TTC549 (cell line): Measurements from ENCODE around the gene RAB31.

Source experiments
- FAIRE-seq: peaks from 2 replicates; lab custom pipeline; 2012; peaks lifted over from hg19 to GRCh38; lab: Jason Lieb, UNC

Gene RAB31

DNA sequence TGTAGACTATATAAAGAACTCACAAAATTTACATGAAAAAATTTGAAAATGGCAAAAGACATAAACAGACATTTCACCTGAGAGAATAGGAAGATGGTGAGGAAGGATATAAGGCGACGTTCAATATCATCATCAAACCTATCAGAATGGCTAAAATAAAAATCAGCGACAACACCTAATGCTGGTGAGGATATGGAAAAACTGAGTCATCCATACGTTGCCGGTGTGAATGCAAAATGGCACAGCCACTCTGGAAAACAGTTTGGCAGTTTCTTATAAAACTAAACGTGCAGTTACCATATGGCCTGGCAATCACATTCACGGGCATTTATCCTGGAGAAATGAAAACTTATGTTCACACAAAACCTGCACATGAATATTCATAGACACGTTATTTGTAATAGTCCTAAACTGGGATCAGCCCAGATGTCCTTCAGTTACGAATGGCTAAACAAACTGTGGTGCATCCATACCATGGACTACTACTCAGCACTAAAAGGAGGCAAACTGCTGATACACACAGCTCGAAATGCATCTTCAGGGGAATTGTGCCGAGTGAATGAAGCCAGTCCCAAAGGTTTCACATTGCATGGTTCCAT, 114.6 kb downstream of the RAB31 start:
- no peak for FAIRE-seq

DNA sequence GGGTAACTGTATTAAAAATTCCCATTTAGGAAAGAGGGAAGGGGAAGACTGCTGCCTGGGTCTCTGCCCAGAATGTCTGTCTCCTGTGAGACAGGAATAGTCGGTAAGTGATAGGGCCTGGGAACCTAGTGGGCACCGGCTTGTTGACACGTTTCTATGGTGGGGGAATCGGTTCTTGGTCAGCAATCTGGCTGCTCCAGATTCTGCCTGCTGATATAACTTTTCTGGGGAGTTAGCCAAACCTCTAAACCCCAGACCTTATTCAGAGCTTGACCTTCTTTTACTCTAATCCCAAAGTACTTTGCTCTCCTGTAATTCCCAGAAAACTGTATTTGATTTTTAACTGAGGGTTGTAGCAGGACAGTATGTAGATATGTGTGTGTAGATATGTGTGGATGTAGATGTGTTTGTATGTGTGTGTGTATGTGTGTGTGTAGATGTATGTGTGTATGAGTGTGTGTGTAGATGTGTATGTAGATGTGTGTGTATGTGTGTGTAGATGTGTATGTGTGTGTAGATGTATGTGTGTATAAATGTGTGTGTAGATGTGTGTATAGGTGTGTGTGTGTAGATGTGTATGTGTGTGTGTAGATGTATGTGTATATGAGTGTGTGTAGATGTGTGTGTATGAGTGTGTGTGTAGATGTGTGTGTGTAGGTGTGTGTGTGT, 115.8 kb downstream of the RAB31 start:
- FAIRE-seq = no peak

DNA sequence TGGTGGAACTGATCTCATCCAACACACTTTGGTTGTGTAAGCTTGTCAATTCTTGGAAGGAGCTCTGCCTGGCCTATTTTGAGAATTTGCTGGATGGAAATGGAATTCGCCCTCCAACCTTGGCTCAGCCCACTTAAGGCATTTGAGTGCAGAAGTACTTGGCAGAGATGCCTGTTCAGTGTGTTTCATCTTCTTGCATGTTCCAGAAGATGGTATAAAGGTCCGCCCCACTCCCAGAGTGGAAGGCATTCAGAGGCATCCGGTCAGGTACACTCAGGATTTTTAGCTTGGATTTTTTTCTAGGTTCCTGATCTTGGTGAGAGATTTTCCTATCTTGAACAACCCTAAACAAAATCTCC, 116.4 kb downstream of the RAB31 start:
- no peak for FAIRE-seq

DNA sequence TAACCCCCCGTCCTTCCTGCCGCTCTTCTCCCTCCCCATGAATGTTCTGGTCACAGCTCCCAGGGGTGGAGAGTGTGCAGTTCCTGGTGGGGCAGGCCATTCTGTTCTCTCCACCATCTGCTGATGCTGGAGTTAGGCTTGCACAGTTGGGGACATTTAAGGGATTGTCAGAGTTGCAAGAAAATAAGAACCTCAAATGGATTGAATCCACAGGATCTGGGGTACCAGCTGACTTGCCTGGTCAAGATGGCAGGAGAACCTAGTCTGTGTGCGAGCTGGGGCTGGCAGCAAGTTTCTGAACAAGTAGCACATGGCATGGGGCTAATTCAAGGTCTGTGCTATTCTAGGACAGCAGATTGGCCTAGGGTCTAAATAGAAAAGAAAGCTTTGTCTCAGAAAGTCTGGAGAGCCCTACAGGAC, 116.9 kb downstream of the RAB31 start:
- no peak for FAIRE-seq

DNA sequence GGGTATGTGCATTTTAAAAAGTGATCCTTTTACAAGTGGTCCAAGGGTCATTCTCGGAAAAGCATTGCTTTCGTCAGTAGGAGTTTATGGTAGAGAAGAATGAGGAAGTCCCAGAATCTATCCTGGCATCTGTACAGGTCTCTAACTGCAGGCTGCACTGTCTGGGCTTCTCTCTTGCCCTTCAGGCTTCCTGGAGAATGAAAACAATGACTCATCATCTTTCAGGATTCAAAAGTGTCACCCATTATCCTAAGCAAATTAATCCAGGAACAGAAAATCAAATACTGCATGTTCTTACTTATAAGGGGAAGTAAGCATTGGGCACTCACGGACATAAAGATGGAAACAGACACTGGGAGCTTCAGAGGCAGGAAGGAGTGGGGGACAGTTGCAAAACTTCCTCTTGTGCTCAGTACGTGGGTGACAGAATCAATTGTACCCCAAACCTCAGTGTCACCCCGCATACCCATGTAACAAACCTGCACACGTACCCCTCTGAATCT, 117.5 kb downstream of the RAB31 start:
- no peak for FAIRE-seq

DNA sequence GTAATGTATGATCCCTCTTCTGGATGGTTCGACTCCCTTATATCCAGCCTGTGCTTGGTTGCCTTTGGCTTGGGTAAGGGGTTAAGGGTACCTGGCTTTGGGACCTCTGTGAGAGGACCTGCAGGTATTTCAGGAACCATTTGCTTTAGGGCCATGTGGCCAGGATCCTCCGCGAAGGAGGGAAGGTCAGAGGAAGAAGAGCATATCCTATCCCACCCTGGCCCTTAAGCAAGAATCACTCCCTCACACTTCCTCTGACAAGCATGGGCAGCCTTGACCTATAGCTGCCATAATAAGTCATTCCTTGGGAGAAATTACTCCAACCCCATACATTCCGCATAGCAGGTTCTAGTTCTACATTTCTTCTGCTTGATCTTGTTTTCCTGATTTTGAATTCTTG, 118.6 kb downstream of the RAB31 start:
- no peak for FAIRE-seq

DNA sequence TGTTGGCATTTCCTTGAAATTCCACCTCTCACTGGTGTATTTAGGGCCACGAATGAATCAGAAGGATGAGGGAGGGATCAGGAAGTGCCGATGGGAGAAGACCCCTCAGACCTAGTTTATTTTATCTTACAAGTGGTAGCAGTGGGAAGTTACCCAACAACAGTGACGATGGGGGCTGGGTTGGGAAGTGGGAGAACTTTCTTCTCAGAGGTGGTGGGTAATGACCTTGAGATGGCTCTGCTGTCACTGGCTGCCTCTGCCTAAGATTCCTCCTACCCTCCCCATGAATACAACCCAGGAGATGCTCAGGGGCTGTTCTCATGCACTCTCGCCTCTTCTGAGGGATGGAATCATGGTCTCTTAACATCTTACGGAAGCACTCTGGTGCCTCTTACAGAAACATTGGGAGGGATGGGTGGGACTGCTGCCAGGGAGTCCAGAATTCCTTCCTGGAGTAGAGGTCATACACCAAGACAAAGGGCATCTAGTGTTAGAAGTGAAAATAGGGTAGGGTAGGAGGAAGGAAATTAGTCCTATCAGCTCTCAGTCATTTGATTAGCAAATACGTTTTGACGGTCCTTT, 119.2 kb downstream of the RAB31 start:
- FAIRE-seq = no peak

DNA sequence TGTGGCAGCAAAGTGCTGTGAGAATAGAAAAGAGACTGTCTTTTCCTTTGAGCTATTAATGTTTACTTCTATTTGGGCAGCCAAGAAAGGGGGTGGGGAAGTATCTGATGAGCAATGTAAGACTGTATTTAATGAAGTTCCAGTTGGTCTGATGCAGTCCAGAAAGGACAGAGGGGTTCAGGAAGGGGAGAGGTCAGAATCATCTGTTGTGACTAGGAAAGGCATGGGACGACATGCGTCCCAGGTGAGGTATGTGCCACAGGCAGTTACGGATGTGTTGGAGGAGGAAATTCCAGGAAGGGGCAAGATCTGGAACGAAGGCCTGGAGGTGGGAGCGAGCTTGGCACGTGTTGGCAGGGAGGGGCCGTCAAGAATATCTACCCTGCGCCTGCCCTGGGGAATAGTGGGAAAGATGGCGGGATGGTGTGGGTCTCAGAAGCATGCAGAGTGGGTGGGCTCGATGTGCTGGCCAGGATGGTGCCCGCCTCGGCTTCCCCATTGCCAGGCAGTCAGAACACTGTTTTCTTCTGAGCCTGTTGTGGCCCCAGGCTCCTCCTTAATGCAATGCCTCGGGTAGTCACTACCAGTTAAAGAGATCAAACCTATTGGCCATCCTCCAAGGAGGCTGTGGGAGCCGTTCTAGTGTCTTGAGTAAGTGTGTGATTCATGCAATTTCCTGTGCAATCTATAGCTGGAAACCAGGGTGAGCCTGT, 119.8 kb downstream of the RAB31 start:
- no peak for FAIRE-seq

DNA sequence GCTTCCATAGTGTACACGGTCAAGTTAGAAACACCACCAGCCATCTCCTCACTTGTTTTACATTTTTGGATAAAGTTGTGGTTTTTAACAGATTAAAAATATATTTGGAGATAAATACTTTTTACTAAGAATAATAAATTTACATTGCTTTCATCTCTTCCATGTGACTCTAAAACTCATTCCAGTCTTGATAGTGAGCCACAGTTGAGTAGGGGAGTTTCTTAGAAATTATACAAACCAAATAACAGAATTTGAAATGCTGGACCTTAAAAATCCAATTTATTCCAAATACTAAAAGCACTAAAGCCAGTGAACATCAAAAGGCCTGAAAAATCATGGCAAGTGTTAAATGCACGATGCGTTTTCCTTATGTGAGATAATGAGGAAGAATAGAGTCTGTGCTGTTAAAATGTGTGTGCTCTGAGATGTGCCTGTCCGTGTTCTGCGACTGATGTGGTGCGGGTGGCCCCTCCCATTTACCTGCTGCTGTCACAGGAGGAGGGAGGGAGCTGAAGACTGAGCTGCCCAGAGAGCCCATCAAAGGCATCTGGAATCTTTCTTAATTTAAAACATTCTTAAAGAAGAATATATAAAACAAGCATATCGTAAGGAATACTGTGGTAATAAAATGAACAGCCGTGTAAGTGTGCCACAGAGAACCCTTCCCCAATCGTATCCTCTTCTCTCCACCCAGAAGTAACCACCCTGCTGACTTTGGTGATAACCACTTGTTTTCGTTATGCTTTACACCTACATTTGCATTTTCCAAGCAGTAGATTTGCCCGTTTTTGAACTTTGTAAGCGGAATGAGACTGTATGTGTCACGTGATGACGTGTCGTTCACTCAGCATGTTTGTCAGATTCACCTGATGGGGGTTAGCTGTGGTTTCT, 120.7 kb downstream of the RAB31 start:
- no peak for FAIRE-seq

DNA sequence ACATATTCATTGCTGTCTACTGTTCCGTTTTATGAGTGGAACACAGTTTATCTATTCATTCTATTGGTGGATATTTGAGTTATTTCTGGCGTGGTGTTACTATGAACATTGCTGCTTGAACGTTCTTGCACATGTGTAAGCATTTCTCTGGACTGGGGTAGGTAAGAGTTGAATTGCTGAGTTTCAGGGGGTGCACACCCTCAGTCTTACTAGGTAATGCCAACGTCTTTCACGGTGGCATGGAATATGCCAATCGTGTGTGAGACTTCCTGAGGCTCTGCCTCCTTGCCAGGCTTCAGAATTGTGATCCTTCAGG, 121.3 kb downstream of the RAB31 start:
- no peak for FAIRE-seq

DNA sequence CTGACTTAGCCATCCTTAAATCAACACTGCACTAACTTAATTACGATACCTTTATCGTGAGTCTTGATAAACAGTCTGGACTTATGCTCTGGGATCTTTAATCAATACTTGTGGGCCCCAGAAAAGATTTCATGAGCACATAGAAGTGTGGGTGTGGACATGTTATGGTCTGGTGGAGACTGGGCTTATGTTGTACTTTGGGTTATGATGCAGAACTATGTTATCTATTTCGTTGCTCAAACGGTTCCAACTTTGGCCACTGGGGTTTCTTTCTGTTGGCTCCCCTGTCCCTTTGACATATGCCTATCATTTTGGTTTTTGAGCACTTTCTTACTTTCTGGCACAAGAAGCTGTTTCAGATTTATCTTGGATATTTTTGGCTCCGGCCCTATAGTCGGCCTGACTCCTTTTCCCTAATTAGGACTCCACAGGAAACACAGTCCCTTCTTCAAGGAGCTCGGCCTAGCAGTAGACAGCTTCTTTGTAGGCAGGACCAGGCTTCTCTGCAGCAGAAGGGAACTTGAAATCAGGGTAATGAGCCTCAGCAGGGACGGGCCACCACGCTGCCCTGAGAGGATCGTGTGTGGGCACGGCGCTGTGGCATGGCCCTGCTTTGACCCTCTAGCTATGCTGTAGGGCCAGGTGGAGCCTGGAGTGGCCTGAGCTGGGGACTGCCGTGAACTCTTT, 123.1 kb downstream of the RAB31 start:
- FAIRE-seq = no peak

DNA sequence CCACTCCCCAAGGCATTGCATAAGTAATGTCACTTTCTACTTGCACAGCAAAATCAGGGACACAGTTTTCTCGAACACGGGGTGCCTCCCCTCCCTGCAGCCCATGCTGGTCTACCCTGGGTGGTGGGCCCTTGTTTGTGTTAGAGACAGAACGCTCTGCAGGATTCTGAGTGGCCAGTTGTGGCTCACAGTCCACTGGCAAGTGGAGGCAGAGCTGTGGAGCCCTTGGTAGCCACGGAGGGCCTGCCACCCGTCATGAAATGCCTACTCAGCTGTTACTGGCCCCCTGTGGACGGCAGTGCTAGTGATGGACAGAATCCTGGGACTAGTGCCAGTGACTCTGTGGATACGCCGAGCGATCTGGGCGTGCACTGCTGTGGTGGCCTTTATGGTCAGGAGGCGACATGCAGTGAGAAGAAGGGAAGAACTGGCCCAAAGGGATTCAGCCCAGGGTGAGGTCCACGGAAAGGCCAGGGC, 123.7 kb downstream of the RAB31 start:
- no peak for FAIRE-seq

DNA sequence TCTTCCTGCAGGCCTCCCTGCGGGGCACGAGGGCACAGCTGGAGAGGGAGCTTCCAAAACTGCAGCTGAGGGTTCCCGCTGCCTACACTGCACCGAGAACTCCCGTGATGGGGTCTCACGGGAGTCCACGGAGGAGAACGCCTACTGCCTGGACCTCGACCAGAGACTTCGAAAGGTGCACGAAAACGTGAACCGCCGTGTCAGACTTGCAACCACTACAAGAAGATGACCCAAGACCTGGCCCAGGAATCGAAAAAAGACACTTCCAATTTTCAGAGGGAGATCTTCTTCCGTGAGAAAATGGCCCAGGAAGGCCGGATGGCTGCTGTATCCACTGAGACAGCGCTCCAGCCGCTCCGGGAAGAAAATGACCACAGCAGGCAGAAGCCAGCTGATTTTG, 124.8 kb downstream of the RAB31 start:
- no peak for FAIRE-seq

DNA sequence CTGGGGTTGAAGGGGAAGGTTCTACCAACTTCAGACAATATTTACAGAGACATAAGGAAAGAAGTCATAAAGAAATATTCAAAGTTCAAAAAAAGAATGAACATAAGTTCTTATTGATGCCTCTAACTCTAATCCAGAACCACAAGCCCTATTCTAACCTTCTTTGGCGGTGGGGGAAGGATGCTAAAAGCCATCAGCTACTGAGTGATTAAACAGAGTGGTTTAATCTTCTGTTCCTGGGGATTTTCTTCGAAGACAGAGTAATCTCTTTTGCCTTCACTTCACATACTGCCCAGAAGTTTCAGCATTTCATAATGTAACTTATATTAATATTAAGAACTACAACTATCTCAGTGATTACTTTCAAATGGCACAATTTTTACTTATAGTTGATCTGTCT, 126.5 kb downstream of the RAB31 start:
- FAIRE-seq = no peak

DNA sequence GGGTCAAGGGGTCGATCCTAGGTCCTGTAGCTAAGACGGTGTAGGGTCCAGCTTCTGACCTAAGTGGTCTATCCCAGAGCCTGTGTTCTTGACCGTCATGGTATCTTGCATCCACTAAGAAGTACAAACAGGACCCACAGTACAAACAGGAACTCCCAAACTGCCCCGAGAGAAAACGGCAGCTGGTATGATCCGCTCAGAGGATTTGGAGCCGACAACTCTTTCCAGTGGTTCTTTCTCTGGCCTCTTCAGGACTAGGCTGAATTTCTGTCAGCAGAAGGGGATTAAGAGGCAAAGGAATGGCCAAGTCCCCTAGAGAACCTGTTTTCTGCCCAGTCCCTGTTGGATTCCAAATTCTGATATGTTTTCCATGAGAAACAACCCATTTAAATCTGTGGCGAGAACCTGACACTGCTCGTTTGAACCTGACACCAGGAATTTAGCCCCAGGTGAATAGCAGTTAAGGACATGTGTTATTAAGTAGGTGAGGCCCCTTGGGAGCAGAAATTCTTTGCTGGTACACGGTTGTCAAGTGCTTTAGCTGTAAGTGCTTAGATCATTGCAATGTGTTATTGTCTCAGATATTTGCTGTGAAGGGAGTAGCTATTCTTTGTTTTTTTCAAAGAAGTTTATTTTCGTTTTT, 127.1 kb downstream of the RAB31 start:
- no peak for FAIRE-seq

DNA sequence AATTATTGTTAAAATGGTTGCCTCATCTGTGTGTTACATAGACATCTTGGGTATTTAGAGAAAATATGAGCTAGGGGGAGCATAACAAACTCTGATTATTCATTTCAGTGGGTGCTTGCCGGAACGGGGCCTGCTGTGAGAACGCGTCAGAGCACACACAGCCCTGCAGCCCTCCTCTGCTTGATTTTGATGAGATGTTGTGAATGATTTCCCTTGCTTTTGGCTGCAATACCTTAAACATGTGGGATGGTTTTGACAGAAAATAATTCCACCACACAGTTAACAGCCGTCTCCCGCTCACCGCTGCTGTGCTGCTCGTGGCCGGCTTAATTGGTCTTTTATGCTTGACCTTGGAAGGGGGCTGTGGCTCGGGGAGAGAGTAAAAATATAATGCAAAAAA, 127.7 kb downstream of the RAB31 start:
- no peak for FAIRE-seq

DNA sequence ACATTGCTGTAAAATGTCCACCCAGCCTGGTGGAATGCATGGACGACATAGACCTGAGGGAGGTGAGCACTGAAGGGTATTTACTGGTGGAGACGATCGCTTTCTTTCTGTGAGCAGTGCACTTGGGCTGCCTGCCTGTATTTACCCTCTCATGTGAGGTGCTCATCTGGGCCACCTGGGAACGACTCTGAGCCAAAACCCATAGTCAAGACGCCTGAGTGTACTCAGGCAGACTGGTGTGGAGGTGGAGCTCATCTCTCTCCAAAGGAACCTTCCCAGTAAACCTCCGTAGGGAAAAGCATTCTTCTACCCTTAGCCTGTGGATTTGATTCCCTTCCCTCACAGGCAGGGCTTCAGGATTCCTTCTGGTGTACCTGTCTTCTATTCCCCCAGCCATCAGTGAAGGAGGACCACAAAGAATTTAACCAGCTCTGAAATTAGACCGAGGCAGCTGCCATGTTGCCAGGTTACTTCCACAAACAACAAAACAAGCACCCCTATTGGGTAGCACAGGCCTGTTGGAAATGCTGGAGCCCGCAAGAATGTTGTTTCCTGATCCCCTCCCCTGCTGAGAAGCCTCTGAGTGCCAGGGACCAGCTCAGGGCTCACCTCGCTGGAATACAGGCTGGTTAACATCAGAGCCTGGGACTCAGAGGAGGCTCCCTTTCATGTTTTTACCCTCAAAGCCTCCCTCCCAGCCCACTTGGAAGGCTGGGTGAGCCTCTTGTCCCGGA, 130.2 kb downstream of the RAB31 start:
- no peak for FAIRE-seq

DNA sequence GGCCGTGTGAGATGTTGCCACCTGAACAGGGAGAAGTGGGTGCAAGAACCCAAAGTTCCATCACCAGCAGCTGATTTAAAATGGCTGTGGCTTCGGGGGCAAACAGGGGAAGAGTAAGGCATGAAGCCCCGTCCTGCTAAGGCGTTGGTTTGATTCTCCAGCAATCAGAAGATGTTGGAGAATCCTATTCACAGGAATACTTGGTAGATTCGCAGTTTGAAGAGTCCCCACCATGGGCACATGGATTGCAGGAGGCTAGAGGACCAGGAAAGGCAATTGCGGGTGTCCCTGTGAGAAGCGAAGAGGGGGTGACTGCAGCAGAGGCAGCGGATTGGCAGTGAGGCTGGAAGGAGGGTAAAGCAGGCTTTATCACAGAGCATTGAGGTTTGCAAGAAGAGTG, 131.1 kb downstream of the RAB31 start:
- FAIRE-seq = no peak

DNA sequence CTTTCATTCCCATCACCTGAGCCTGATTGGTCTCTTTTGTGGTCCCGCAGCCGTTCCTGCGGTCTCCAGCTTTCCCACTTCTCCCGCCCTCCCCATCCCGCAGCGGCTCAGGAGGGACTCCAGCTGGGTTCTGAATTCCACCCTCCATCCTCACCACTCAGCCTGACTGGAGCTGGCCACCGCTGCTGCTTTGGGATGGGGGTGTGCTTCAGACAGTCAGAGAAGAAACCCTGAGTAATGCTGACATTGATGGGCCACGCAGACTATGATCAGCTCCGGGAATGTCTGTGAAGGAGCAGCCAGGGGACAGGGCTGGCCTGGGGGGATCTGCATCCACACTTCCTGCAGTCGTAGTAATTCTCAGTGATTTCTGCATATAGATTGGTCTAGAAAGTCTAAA, 131.8 kb downstream of the RAB31 start:
- no peak for FAIRE-seq

DNA sequence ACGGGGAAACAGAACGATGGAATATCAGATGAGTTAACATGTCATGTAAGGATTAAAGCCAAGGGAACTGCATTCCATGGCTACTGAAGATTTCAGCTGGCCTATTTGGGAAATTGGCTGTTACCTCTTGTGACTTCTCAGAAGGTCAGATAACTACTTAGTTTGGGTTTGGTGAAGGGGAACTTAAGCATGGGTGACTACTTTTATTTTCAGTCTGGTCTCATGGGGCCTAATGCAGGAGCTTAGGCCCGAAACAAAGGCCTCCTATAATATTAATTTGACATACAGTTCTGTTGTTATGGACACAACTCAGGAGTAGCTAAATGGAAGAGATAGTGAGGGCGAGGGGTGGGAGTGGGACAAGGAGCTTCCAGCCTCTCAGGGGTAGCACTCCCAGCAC, 133.7 kb downstream of the RAB31 start:
- no peak for FAIRE-seq

DNA sequence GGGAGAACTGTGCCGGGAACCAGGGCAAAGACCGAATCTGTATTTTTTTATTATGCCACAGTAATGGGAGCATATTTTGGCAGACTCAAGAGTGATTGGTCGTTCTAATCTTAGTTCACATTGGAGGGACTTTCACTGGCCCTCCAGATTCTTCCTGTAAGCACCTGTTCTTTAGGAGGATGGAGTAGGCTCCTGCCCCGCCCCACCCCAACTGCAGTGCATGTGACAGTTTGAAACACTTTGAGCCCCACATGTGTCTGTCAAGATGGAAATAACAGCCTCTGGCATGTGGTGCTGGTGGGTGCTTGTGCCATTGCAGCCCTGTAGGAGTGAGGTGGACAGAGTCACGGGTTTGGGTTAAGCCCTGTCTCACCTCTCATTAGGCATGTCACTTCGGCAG, 134.3 kb downstream of the RAB31 start:
- FAIRE-seq = no peak
